Liver (tissue), 9 donors: ENCODE measurements around the gene MAN1C1. TPM values are rescaled to one million over a fixed set of nuclear protein-coding genes. Genes with fewer than 3 reads are reported as not detected.

Experiments
- DNase-seq: peaks from one replicate; pipeline ENCODE4 v3.0.0-alpha.2; 2017; ENCODE audit warnings: low spot score
- H3K27ac ChIP-seq, 2 donors: one replicate each; pipeline ENCODE4 v1.7.0; 2013; ENCODE audit warnings: inconsistent platforms in 2 of 2, low read length in 2 of 2, control low read depth in 1 of 2, low read depth in 1 of 2, mild to moderate bottlenecking in 1 of 2
- H3K27me3 ChIP-seq, 4 donors: one replicate each; pipeline versions ENCODE4 v1.6.1 to v1.7.0; 2013; ENCODE audit warnings: low read length in 3 of 4, inconsistent platforms in 1 of 4, mild to moderate bottlenecking in 1 of 4, moderate library complexity in 1 of 4; ENCODE audit not compliant: control insufficient read depth in 4 of 4, insufficient read depth in 4 of 4
- H3K36me3 ChIP-seq, 4 donors: one replicate each; pipeline versions ENCODE4 v1.6.1 to v1.7.0; 2013; ENCODE audit warnings: low read length in 3 of 4, mild to moderate bottlenecking in 3 of 4, low read depth in 1 of 4, moderate library complexity in 1 of 4; ENCODE audit not compliant: control insufficient read depth in 4 of 4, insufficient read depth in 3 of 4
- H3K4me1 ChIP-seq, 4 donors: one replicate each; pipeline versions ENCODE4 v1.6.1 to v1.7.0; 2013; ENCODE audit warnings: low read length in 3 of 4, mild to moderate bottlenecking in 3 of 4, moderate library complexity in 1 of 4; ENCODE audit not compliant: control insufficient read depth in 4 of 4, insufficient read depth in 4 of 4
- H3K4me3 ChIP-seq, 3 donors: one replicate each; pipeline versions ENCODE4 v1.6.1 to v1.7.0; 2013; ENCODE audit warnings: low read length in 3 of 3, control low read depth in 1 of 3, low read depth in 1 of 3, mild to moderate bottlenecking in 1 of 3
- H3K9ac ChIP-seq, 2 donors: one replicate each; pipeline ENCODE4 v1.7.0; 2013; ENCODE audit warnings: low read length in 2 of 2, mild to moderate bottlenecking in 2 of 2, moderate library complexity in 2 of 2, control low read depth in 1 of 2, low read depth in 1 of 2
- H3K9me3 ChIP-seq, 4 donors: one replicate each; pipeline versions ENCODE4 v1.6.1 to v1.7.0; 2013; ENCODE audit warnings: low read length in 3 of 4; ENCODE audit not compliant: control insufficient read depth in 4 of 4
- ATF3 ChIP-seq: IDR thresholded peaks from 2 replicates; pipeline ENCODE4 v1.6.1; 2016; ENCODE audit warnings: antibody characterized with exemption
- CTCF ChIP-seq: fragments of 150-350 bp; IDR thresholded peaks from 2 replicates; pipeline ENCODE4 v1.5.1; 2017; ENCODE audit warnings: improper control_type of control experiment, low read depth, low read length; ENCODE audit not compliant: missing input control
- EGR1 ChIP-seq, 2 donors: IDR thresholded peaks; 2 replicates each; pipeline ENCODE4 v1.6.1; 2016 to 2018; ENCODE audit warnings: antibody characterized with exemption in 2 of 2, low read depth in 2 of 2
- FOXA1 ChIP-seq: IDR thresholded peaks from 2 replicates; pipeline ENCODE4 v1.6.1; 2016; ENCODE audit warnings: antibody characterized with exemption
- FOXA2 ChIP-seq: IDR thresholded peaks from 2 replicates; pipeline ENCODE4 v1.6.1; 2016; ENCODE audit warnings: antibody characterized with exemption
- GABPA ChIP-seq, 2 donors: IDR thresholded peaks in 1 of 2; conservative IDR thresholded peaks in 1 of 2; 2 replicates each; pipeline ENCODE4 v1.6.1; 2016; ENCODE audit warnings: antibody characterized with exemption in 2 of 2, mild to moderate bottlenecking in 1 of 2, moderate library complexity in 1 of 2
- HNF4A ChIP-seq, 2 donors: conservative IDR thresholded peaks; 2 replicates each; pipeline ENCODE4 v1.6.1; 2016; ENCODE audit warnings: antibody characterized with exemption in 2 of 2, mild to moderate bottlenecking in 2 of 2
- HNF4G ChIP-seq: IDR thresholded peaks from 2 replicates; pipeline ENCODE4 v1.6.1; 2016; ENCODE audit warnings: antibody characterized with exemption
- JUND ChIP-seq, 2 donors: IDR thresholded peaks; 2 replicates each; pipeline ENCODE4 v1.6.1; 2016; ENCODE audit warnings: antibody characterized with exemption in 2 of 2
- MAX ChIP-seq: IDR thresholded peaks from 2 replicates; pipeline ENCODE4 v1.6.1; 2016; ENCODE audit warnings: antibody characterized with exemption
- NR2F2 ChIP-seq: IDR thresholded peaks from 2 replicates; pipeline ENCODE4 v1.6.1; 2016; ENCODE audit warnings: antibody characterized with exemption
- RAD21 ChIP-seq, 2 donors: IDR thresholded peaks; 2 replicates each; pipeline ENCODE4 v1.6.1; 2016; ENCODE audit warnings: antibody characterized with exemption in 2 of 2, mild to moderate bottlenecking in 2 of 2
- REST ChIP-seq: IDR thresholded peaks from 2 replicates; pipeline ENCODE4 v1.6.1; 2016; ENCODE audit warnings: antibody characterized with exemption, mild to moderate bottlenecking
- RXRA ChIP-seq, 2 donors: IDR thresholded peaks; 2 replicates each; pipeline ENCODE4 v1.6.1; 2017 to 2018; ENCODE audit warnings: antibody characterized with exemption in 2 of 2, mild to moderate bottlenecking in 1 of 2
- SP1 ChIP-seq: IDR thresholded peaks from 2 replicates; pipeline ENCODE4 v1.6.1; 2018; ENCODE audit warnings: antibody characterized with exemption, mild to moderate bottlenecking
- TAF1 ChIP-seq: conservative IDR thresholded peaks from 2 replicates; pipeline ENCODE4 v1.6.1; 2016; ENCODE audit warnings: antibody characterized with exemption, mild to moderate bottlenecking
- YY1 ChIP-seq: IDR thresholded peaks from 2 replicates; pipeline ENCODE4 v1.6.1; 2016; ENCODE audit warnings: antibody characterized with exemption, mild to moderate bottlenecking
- WGBS: extraction: QIAGEN DNeasy Blood & Tissue Kit; methylation state at CpG from one replicate; pipeline ENCODE4 v1.1.7; 2013; 5-methylcytosine and 5-hydroxymethylcytosine counted together
- polyA plus RNA-seq, 2 donors: library from polyadenylated mRNA; stranded (reverse) in 1 of 2; unstranded in 1 of 2; fragments of 200-250 nt in 1 of 2; fragments of >200 nt in 1 of 2; fragmentation: Nextera tagmentation in 1 of 2; extraction: Ambion mirVana in 1 of 2; gene quantifications; one replicate each; pipeline versions ENCODE4 v1.2.1 to v1.2.3, GENCODE V29; 2013 to 2015
- total RNA-seq, 2 donors: library from RNA; depleted of rRNA; stranded (reverse); fragments of >200 nt; gene quantifications; one replicate each; pipeline ENCODE4 v1.2.3, GENCODE V29; 2014
- TF ChIP-seq, protein P1 (sequence below): IDR thresholded peaks from 2 replicates; pipeline ENCODE4 v1.6.1; 2016; ENCODE audit warnings: antibody characterized with exemption
- donor health status: healthy.
- donor health status: healthy.
- donor health status: healthy.
- donor health status: healthy.
- donor health status: healthy.

The MAN1C1 gene
- 1 to 10 TPM; 6.3 to 9.3 TPM for total RNA-seq
- 10 to 100 TPM in 1 of 2 donors, 1 to 10 TPM in 1; 6.9 to 16.0 TPM for polyA plus RNA-seq

- whole genome bisulfite sequencing, result under 1% methylated on average over 116 of the region's 116 CpGs
- Histone ChIP-seq H3K9me3 (no peaks in the 10 kb centered on the region), H3K27ac (peak within 1 kb of the TSS; percentile 58 to 63), H3K4me3 (peak within 1 kb of the TSS; percentile 70 to 82 (median 78)), H3K4me1 (peaks cover 7 to 31% (median 21%) of the 10 kb centered on the region in 4 donors), H3K9ac (peak within 1 kb of the TSS in 1 of 2 donors; percentile 36), H3K36me3 (no peaks in the 10 kb centered on the region), H3K27me3 (no peaks in the 10 kb centered on the region)
- no peak for TF ChIP-seq HNF4A (conservative IDR thresholded peaks at IDR 0.05)
- TF ChIP-seq GABPA (IDR thresholded peaks at IDR 0.05 in 1 of 2, conservative IDR thresholded peaks at IDR 0.05 in 1 of 2), result peak in 1 of 2 donors; percentile 35
- no peak for TF ChIP-seq TAF1
- no peak for TF ChIP-seq FOXA2
- peak; percentile 36 for TF ChIP-seq CTCF
- TF ChIP-seq HNF4G, result no peak
- TF ChIP-seq EGR1 (IDR thresholded peaks at IDR 0.05; ENCODE audit: low read depth in 2 of 2), result peak; percentile 64 to 73
- no peak for TF ChIP-seq FOXA1
- TF ChIP-seq MAX, result no peak
- no peak for TF ChIP-seq SP1
- peak; percentile 55 to 69 for TF ChIP-seq RAD21 (IDR thresholded peaks at IDR 0.05)
- TF ChIP-seq, protein P1, sequence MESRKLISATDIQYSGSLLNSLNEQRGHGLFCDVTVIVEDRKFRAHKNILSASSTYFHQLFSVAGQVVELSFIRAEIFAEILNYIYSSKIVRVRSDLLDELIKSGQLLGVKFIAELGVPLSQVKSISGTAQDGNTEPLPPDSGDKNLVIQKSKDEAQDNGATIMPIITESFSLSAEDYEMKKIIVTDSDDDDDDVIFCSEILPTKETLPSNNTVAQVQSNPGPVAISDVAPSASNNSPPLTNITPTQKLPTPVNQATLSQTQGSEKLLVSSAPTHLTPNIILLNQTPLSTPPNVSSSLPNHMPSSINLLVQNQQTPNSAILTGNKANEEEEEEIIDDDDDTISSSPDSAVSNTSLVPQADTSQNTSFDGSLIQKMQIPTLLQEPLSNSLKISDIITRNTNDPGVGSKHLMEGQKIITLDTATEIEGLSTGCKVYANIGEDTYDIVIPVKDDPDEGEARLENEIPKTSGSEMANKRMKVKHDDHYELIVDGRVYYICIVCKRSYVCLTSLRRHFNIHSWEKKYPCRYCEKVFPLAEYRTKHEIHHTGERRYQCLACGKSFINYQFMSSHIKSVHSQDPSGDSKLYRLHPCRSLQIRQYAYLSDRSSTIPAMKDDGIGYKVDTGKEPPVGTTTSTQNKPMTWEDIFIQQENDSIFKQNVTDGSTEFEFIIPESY, result no peak
- no peak for TF ChIP-seq ATF3
- no peak for TF ChIP-seq YY1
- peak; percentile 25 to 35 for TF ChIP-seq RXRA (IDR thresholded peaks at IDR 0.05)
- TF ChIP-seq JUND (IDR thresholded peaks at IDR 0.05), result no peak
- no peak for TF ChIP-seq NR2F2
- peak; percentile 39 for TF ChIP-seq REST
- peak; percentile 83 for DNase-seq
These were observed at the start of gene MAN1C1 for GRCh38 chr1:25616095-25616986. MAN1C1 (plus strand) TSS chr1:25616791; CDS start chr1:25617798, 1,007 bp downstream.
